ENCODE results near the gene RPL14.
A peak's percentile ranks its signal among the peaks of the same experiment; 100 is the strongest.
"Not testable (repeated sequence)": the region's sequence is repeated elsewhere in the genome, so short reads cannot be mapped to it uniquely, and the experiment has no call there.

Gene RPL14

GRCh38 chr3:40452562-40452875 is 4.6 kb upstream of the RPL14 start:
- DNase-seq (ENCODE audit: low read depth) = no peak
- H3K4me3 ChIP-seq (ENCODE audit: low read length) = peak overlapping the region; percentile 93
- TF ChIP-seq CTCF (conservative IDR thresholded peaks at IDR 0.05; ENCODE audit: low read length) = no peak

- peak; percentile 98 for DNase-seq (ENCODE audit: low read depth)
- no peak for TF ChIP-seq CTCF (conservative IDR thresholded peaks at IDR 0.05; ENCODE audit: low read length)
- H3K4me3 ChIP-seq (ENCODE audit: low read length) = peak overlapping the region; percentile 93
These were observed 4.0 kb upstream of the RPL14 start for GRCh38 chr3:40452876-40453730.

GRCh38 chr3:40453933-40454332 is 3.2 kb upstream of the RPL14 start:
- H3K4me3 ChIP-seq (ENCODE audit: low read length) = peak overlapping the region; percentile 93
- no peak for DNase-seq (ENCODE audit: low read depth)
- no peak for TF ChIP-seq CTCF (conservative IDR thresholded peaks at IDR 0.05; ENCODE audit: low read length)

- H3K4me3 ChIP-seq (ENCODE audit: low read length) = no peak overlapping the region
- no peak for DNase-seq (ENCODE audit: low read depth)
- TF ChIP-seq CTCF (conservative IDR thresholded peaks at IDR 0.05; ENCODE audit: low read length) = no peak
These were observed 1.8 kb upstream of the RPL14 start for GRCh38 chr3:40455328-40455727.

- TF ChIP-seq CTCF (conservative IDR thresholded peaks at IDR 0.05; ENCODE audit: low read length) = no peak
- peak overlapping the region; percentile 93 for H3K4me3 ChIP-seq (ENCODE audit: low read length)
- no peak for DNase-seq (ENCODE audit: low read depth)
These were observed 730 bp upstream of the RPL14 start for GRCh38 chr3:40456279-40456939.

- TF ChIP-seq CTCF (conservative IDR thresholded peaks at IDR 0.05; ENCODE audit: low read length) = no peak
- no peak for DNase-seq (ENCODE audit: low read depth)
- peak overlapping the region; percentile 93 for H3K4me3 ChIP-seq (ENCODE audit: low read length)
These were observed 1.3 kb downstream of the RPL14 start for GRCh38 chr3:40458473-40458872.

- not testable (repeated sequence) for DNase-seq (ENCODE audit: low read depth); H3K4me3 ChIP-seq (ENCODE audit: low read length)
These were observed 3.3 kb downstream of the RPL14 start for GRCh38 chr3:40460481-40460880.
